CD14-positive monocyte (primary cell): Measurements from ENCODE around the gene MDK. TPM values are rescaled to one million over a fixed set of nuclear protein-coding genes. Genes with fewer than 3 reads are reported as not detected.
A peak's percentile ranks its signal among the peaks of the same experiment; 100 is the strongest.

Source experiments
- DNase-seq, 3 donors: peaks; one replicate each; pipeline ENCODE4 v3.0.0-alpha.2; 2011 to 2022
- H2AFZ ChIP-seq: 2 replicates; pipeline ENCODE4 v1.6.0; 2012; ENCODE audit warnings: mild to moderate bottlenecking, low read depth, low read length, inconsistent platforms; ENCODE audit not compliant: insufficient read depth, poor library complexity, severe bottlenecking
- H3K27ac ChIP-seq, 2 donors: 1 replicate in 1 of 2; 2 replicates in 1 of 2; pipeline ENCODE4 v1.5.1; 2012 to 2013; ENCODE audit warnings: low read length in 2 of 2, control low read depth in 1 of 2, inconsistent platforms in 1 of 2, low read depth in 1 of 2, mild to moderate bottlenecking in 1 of 2
- H3K27me3 ChIP-seq, 2 donors: one replicate each; pipeline versions ENCODE4 v1.6.0 to v1.6.1; 2011 to 2013; ENCODE audit warnings: low read length in 2 of 2; ENCODE audit not compliant: control insufficient read depth in 2 of 2, insufficient read depth in 2 of 2
- H3K36me3 ChIP-seq, 2 donors: replicated peaks in 1 of 2; 1 replicate in 1 of 2; 2 replicates in 1 of 2; pipeline versions ENCODE4 v1.5.1 to v1.6.1; 2012 to 2013; ENCODE audit warnings: low read length in 2 of 2, control low read depth in 1 of 2, inconsistent platforms in 1 of 2, mild to moderate bottlenecking in 1 of 2; ENCODE audit not compliant: insufficient read depth in 2 of 2, control insufficient read depth in 1 of 2
- H3K4me1 ChIP-seq, 2 donors: 1 replicate in 1 of 2; 2 replicates in 1 of 2; pipeline versions ENCODE4 v1.5.1 to v1.6.1; 2012 to 2013; ENCODE audit warnings: low read length in 2 of 2, control low read depth in 1 of 2, inconsistent platforms in 1 of 2, mild to moderate bottlenecking in 1 of 2, moderate library complexity in 1 of 2; ENCODE audit not compliant: insufficient read depth in 2 of 2, control insufficient read depth in 1 of 2
- H3K4me2 ChIP-seq: replicated peaks from 2 replicates; pipeline ENCODE3; 2012; ENCODE audit warnings: low read length, moderate library complexity, mild to moderate bottlenecking; ENCODE audit not compliant: poor library complexity, severe bottlenecking; ENCODE audit errors: extremely low read depth
- H3K4me3 ChIP-seq, 3 experiments: fragments of 200-600 bp in 1 of 3; sonication (generic) in 1 of 3; replicated peaks in 1 of 3; 1 replicate in 2 of 3; 2 replicates in 1 of 3; pipeline ENCODE4 v1.5.1; 2011 to 2013; ENCODE audit warnings: low read length in 3 of 3, mild to moderate bottlenecking in 3 of 3, control low read depth in 2 of 3, low read depth in 2 of 3, inconsistent platforms in 1 of 3, moderate library complexity in 1 of 3
- H3K79me2 ChIP-seq: 2 replicates; pipeline ENCODE4 v1.6.0; 2012; ENCODE audit warnings: mild to moderate bottlenecking, control low read depth, inconsistent platforms, low read length, moderate library complexity; ENCODE audit not compliant: insufficient read depth
- H3K9ac ChIP-seq: 2 replicates; pipeline ENCODE4 v1.6.0; 2017; ENCODE audit warnings: low read length, mild to moderate bottlenecking; ENCODE audit not compliant: insufficient read depth, poor library complexity, severe bottlenecking
- H3K9me3 ChIP-seq, 2 donors: replicated peaks in 1 of 2; 1 replicate in 1 of 2; 2 replicates in 1 of 2; pipeline versions ENCODE4 v1.5.1 to v1.6.1; 2012 to 2013; ENCODE audit warnings: low read length in 2 of 2, control low read depth in 1 of 2; ENCODE audit not compliant: control insufficient read depth in 1 of 2, insufficient read depth in 1 of 2
- H4K20me1 ChIP-seq: 2 replicates; pipeline ENCODE4 v1.6.0; 2012; ENCODE audit warnings: mild to moderate bottlenecking, low read length, control low read depth, moderate library complexity; ENCODE audit not compliant: insufficient read depth
- H3K27ac Mint-ChIP-seq, 7 donors: one replicate each; pipeline ENCODE4 v1.8.0; 2020; ENCODE audit warnings: mild to moderate bottlenecking in 7 of 7, mixed read lengths in 7 of 7, moderate library complexity in 6 of 7, inconsistent platforms in 2 of 7
- H3K27me3 Mint-ChIP-seq, 3 donors: one replicate each; pipeline ENCODE4 v1.8.0; 2021 to 2022; ENCODE audit warnings: low read depth in 3 of 3, mild to moderate bottlenecking in 3 of 3, mixed read lengths in 3 of 3, moderate library complexity in 3 of 3, inconsistent platforms in 1 of 3
- H3K36me3 Mint-ChIP-seq, 2 donors: one replicate each; pipeline ENCODE4 v1.8.0; 2020; ENCODE audit warnings: mixed read lengths in 2 of 2, inconsistent platforms in 1 of 2, mild to moderate bottlenecking in 1 of 2
- H3K4me1 Mint-ChIP-seq: one replicate; pipeline ENCODE4 v1.8.0; 2020; ENCODE audit warnings: mild to moderate bottlenecking, mixed read lengths
- H3K4me3 Mint-ChIP-seq, 2 donors: one replicate each; pipeline ENCODE4 v1.8.0; 2020; ENCODE audit warnings: mild to moderate bottlenecking in 2 of 2, mixed read lengths in 2 of 2, moderate library complexity in 1 of 2
- H3K9me3 Mint-ChIP-seq, 7 donors: one replicate each; pipeline ENCODE4 v1.8.0; 2020 to 2022; ENCODE audit warnings: mixed read lengths in 7 of 7, mild to moderate bottlenecking in 6 of 7, moderate library complexity in 6 of 7, inconsistent platforms in 2 of 7
- CTCF ChIP-seq: fragments of 200-600 bp; IDR thresholded peaks from one replicate; pipeline ENCODE4 v1.8.0; 2022; ENCODE audit warnings: antibody characterized with exemption, mild to moderate bottlenecking
- WGBS: methylation state at CpG from one replicate; pipeline ENCODE4 v1.1.5; 2013; ENCODE audit warnings: missing lambda C conversion rate; ENCODE audit not compliant: insufficient coverage; 5-methylcytosine and 5-hydroxymethylcytosine counted together
- intact Hi-C, 2 donors: fragments of 100-400 bp; cut with micrococcal nuclease; formaldehyde crosslinking; loops; one replicate each; pipeline versions ENCODE4 v1.15.0 to v1.15.1; 2023
- polyA plus RNA-seq, 3 donors: library from polyadenylated mRNA; depleted of rRNA in 1 of 3; unstranded in 2 of 3; stranded (reverse) in 1 of 3; fragments of 300-500 nt in 2 of 3; fragments of >200 nt in 1 of 3; fragmentation: Illumina TruSeq in 2 of 3; gene quantifications; 1 replicate in 2 of 3; 2 replicates in 1 of 3; pipeline ENCODE4 v1.2.3, GENCODE V29; 2012 to 2021

The MDK gene
- polyA plus RNA-seq, 3 donors, result 2.8 TPM; not detected in 2

DNA sequence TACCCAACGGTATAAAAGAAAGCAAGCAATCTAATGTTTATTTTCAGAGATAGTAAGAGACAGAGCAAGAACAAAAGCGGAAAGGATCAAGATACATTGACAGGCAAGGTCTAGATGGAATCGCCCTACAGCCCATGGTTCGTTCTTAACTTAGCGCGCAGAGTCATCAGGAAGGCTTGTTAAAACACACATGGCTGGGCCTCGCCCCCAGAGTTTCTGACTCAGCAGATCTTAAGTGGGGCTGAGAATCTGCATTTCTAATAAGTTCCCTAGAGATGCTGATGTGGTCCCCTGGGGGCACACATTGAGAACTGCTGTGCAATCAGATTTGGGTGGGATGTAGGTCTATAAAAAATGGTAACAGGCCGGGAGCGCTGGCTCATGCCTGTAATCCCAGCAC is 45.9 kb downstream of the MDK start:
- Histone ChIP-seq H2AFZ (no peak overlapping the region), H3K4me2 (no peak overlapping the region), H3K9ac (no peak overlapping the region), H3K79me2 (no peaks in the 10 kb centered on the region), H3K27me3 (no peaks in the 10 kb centered on the region), H4K20me1 (no peaks in the 10 kb centered on the region), H3K36me3 (peaks cover 17 to 61% of the 10 kb centered on the region in 2 donors), H3K4me3 (no peak overlapping the region), H3K4me1 (no peaks in the 10 kb centered on the region), H3K27ac (no peak overlapping the region), H3K9me3 (no peaks in the 10 kb centered on the region)
- H3K4me3 Mint-ChIP-seq, result no peak overlapping the region
- H3K36me3 Mint-ChIP-seq, result peaks cover 58 to 70% of the 10 kb centered on the region in 2 donors
- H3K4me1 Mint-ChIP-seq, result peaks cover 2% of the 10 kb centered on the region
- TF ChIP-seq CTCF, result no peak
- 94% methylated on average over 7 of the region's 9 CpGs for WGBS
- no peaks in the 10 kb centered on the region for H3K9me3 Mint-ChIP-seq
- no peak overlapping the region for H3K27ac Mint-ChIP-seq
- DNase-seq, result no peak
- H3K27me3 Mint-ChIP-seq, result peaks cover 0 to 1% (median 0%) of the 10 kb centered on the region in 3 donors
- intact Hi-C loops, result no loop called here

DNA sequence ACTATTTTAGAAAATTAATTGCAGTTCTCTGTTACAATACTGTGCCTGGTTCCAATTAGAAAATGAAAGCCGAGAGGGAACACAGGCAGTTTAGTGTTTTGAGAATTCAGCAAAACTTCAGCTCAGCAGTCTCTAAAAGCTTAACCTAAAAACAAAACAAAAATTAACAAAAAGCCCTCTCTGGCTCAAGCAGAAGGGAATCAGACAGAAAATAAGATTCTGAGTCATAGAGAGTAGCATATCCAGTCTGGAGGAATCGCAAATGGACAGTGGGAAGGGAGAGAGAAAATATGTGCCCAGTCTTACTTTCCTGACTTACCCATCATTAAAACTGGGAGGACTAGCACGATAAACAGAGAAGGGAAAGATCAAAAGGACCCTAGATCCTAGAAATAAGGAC is 48.2 kb downstream of the MDK start:
- Mint-ChIP-seq H3K4me3 (no peak overlapping the region), H3K36me3 (peaks cover 70 to 79% of the 10 kb centered on the region in 2 donors), H3K9me3 (no peaks in the 10 kb centered on the region), H3K27me3 (peaks cover 0 to 1% (median 0%) of the 10 kb centered on the region in 3 donors), H3K27ac (peak overlapping the region in 1 of 7 donors; percentile 21), H3K4me1 (peaks cover 2% of the 10 kb centered on the region)
- Histone ChIP-seq H3K36me3 (peaks cover 39 to 70% of the 10 kb centered on the region in 2 donors), H3K27me3 (no peaks in the 10 kb centered on the region), H4K20me1 (no peaks in the 10 kb centered on the region), H3K4me2 (no peak overlapping the region), H3K79me2 (no peaks in the 10 kb centered on the region), H3K4me1 (no peaks in the 10 kb centered on the region), H3K4me3 (no peak overlapping the region), H3K9me3 (no peaks in the 10 kb centered on the region), H2AFZ (no peak overlapping the region), H3K27ac (no peak overlapping the region), H3K9ac (no peak overlapping the region)
- intact Hi-C loops, result no loop called here
- WGBS, result no CpG with 5 or more reads among the region's 3 CpGs
- no peak for DNase-seq
- TF ChIP-seq CTCF, result no peak
